GM23338 (cell line): ENCODE results near the gene MATCAP1. TPM values are rescaled to one million over a fixed set of nuclear protein-coding genes. Genes with fewer than 3 reads are reported as not detected.

Experiments used
- ATAC-seq: fragments of 200-7000 bp; cut with Tn5 transposase; 3 replicates; pipeline ENCODE4 v1.9.1; 2020
- DNase-seq: peaks from one replicate; pipeline ENCODE4 v3.0.0-alpha.2; 2015; ENCODE audit warnings: low spot score
- H2AFZ ChIP-seq: fragments of 200-600 bp; sonication (generic); 2 replicates; pipeline ENCODE4 v1.8.0; 2016; ENCODE audit warnings: antibody characterized with exemption, mild to moderate bottlenecking, moderate library complexity
- H3F3A ChIP-seq: fragments of 200-600 bp; sonication (generic); replicated peaks from 2 replicates; pipeline ENCODE4 v1.8.0; 2017; ENCODE audit warnings: antibody characterized with exemption, mixed run types, low read depth
- H3K27ac ChIP-seq: fragments of 200-600 bp; sonication (generic); 2 replicates; pipeline ENCODE4 v1.6.1; 2016; ENCODE audit warnings: low read depth
- H3K27me3 ChIP-seq: fragments of 200-600 bp; sonication (generic); 2 replicates; pipeline ENCODE4 v1.8.0; 2016; ENCODE audit warnings: mild to moderate bottlenecking, mixed run types, moderate library complexity; ENCODE audit not compliant: insufficient read depth
- H3K36me3 ChIP-seq: fragments of 200-600 bp; sonication (generic); 2 replicates; pipeline ENCODE4 v1.8.0; 2016; ENCODE audit warnings: mild to moderate bottlenecking; ENCODE audit not compliant: insufficient read depth
- H3K4me1 ChIP-seq: fragments of 200-600 bp; sonication (generic); 2 replicates; pipeline ENCODE4 v1.8.0; 2016; ENCODE audit warnings: mild to moderate bottlenecking, moderate library complexity; ENCODE audit not compliant: insufficient read depth
- H3K4me2 ChIP-seq: fragments of 200-600 bp; sonication (generic); 2 replicates; pipeline ENCODE4 v1.7.1; 2017; ENCODE audit warnings: mixed run types
- H3K4me3 ChIP-seq: fragments of 200-600 bp; sonication (generic); 2 replicates; pipeline ENCODE4 v1.6.1; 2016; ENCODE audit warnings: mixed run types
- H3K79me2 ChIP-seq: fragments of 200-600 bp; sonication (generic); replicated peaks from 2 replicates; pipeline ENCODE4 v1.8.0; 2017; ENCODE audit warnings: mild to moderate bottlenecking; ENCODE audit not compliant: insufficient read depth
- H3K9me2 ChIP-seq: fragments of 200-600 bp; sonication (generic); 2 replicates; pipeline ENCODE4 v1.8.0; 2017; ENCODE audit not compliant: insufficient read depth
- H4K20me1 ChIP-seq: fragments of 200-600 bp; sonication (generic); replicated peaks from 2 replicates; pipeline ENCODE4 v1.8.0; 2017; ENCODE audit warnings: mild to moderate bottlenecking; ENCODE audit not compliant: insufficient read depth
- H3K27ac Mint-ChIP-seq: 2 replicates; pipeline ENCODE4 v1.8.0; 2020; ENCODE audit warnings: inconsistent platforms, mild to moderate bottlenecking, moderate library complexity, mixed read lengths
- H3K27me3 Mint-ChIP-seq: 3 replicates; pipeline ENCODE4 v1.8.0; 2022; ENCODE audit warnings: low read depth, mild to moderate bottlenecking, moderate library complexity, mixed read lengths, inconsistent platforms; ENCODE audit not compliant: insufficient read depth, poor library complexity
- H3K36me3 Mint-ChIP-seq: 3 replicates; pipeline ENCODE4 v1.8.0; 2021; ENCODE audit warnings: low read depth, mild to moderate bottlenecking, inconsistent platforms, moderate library complexity, mixed read lengths
- H3K4me1 Mint-ChIP-seq: 3 replicates; pipeline ENCODE4 v1.8.0; 2020; ENCODE audit warnings: mild to moderate bottlenecking, inconsistent platforms, mixed read lengths
- H3K4me3 Mint-ChIP-seq: 3 replicates; pipeline ENCODE4 v1.8.0; 2021; ENCODE audit warnings: moderate library complexity, mild to moderate bottlenecking, inconsistent platforms, mixed read lengths
- H3K9me3 Mint-ChIP-seq: 3 replicates; pipeline ENCODE4 v1.8.0; 2020; ENCODE audit warnings: moderate library complexity, mild to moderate bottlenecking, inconsistent platforms, mixed read lengths
- CREB1 ChIP-seq: fragments of 250-450 bp; sonication (Bioruptor Pico); IDR thresholded peaks from 2 replicates; pipeline ENCODE4 v1.5.0; 2020; ENCODE audit warnings: low read depth, mild to moderate bottlenecking, moderate library complexity
- EZH2 ChIP-seq: fragments of 200-600 bp; sonication (generic); IDR thresholded peaks from one replicate; pipeline ENCODE4 v1.8.0; 2017; ENCODE audit warnings: antibody characterized with exemption, mild to moderate bottlenecking, low read depth; ENCODE audit not compliant: unreplicated experiment
- EZH2phosphoT487 ChIP-seq: fragments of 200-600 bp; sonication (generic); IDR thresholded peaks from one replicate; pipeline ENCODE4 v1.8.1; 2018; ENCODE audit warnings: antibody characterized with exemption; ENCODE audit not compliant: unreplicated experiment
- POLR2AphosphoS5 ChIP-seq: IDR thresholded peaks from 2 replicates; pipeline ENCODE4 v1.6.1; 2016; ENCODE audit warnings: antibody characterized with exemption, low read depth
- ZNF114 ChIP-seq: fragments of 250-450 bp; sonication (Bioruptor Pico); IDR thresholded peaks from 2 replicates; pipeline ENCODE4 v1.5.0; 2020; ENCODE audit warnings: mild to moderate bottlenecking, moderate library complexity
- polyA plus RNA-seq: library from polyadenylated mRNA; unstranded; fragments of >200 nt; fragmentation: Nextera tagmentation; extraction: Ambion mirVana; gene quantifications from 2 replicates; pipeline ENCODE4 v1.2.1, GENCODE V29; 2016
- total RNA-seq: library from RNA; depleted of rRNA; stranded (reverse); fragments of >200 nt; shearing (Covaris generic); gene quantifications from 2 replicates; pipeline ENCODE4 v1.2.3, GENCODE V29; 2014
- TF ChIP-seq, protein P1 (sequence below): IDR thresholded peaks from 2 replicates; pipeline ENCODE4 v1.6.1; 2016; ENCODE audit warnings: antibody characterized with exemption
- TF ChIP-seq, protein P2 (sequence below), 2 experiments: fragments of 200-600 bp in 1 of 2; sonication (generic) in 1 of 2; conservative IDR thresholded peaks; 2 replicates each; pipeline versions ENCODE4 v1.5.1 to v1.6.1; 2016 to 2017; ENCODE audit warnings: antibody characterized with exemption in 2 of 2, low read depth in 2 of 2, mild to moderate bottlenecking in 2 of 2, moderate library complexity in 1 of 2
- TF ChIP-seq, protein P3 (sequence below): fragments of 250-450 bp; sonication (Bioruptor Pico); IDR thresholded peaks from 2 replicates; pipeline ENCODE4 v1.5.0; 2020; ENCODE audit warnings: mild to moderate bottlenecking, moderate library complexity

The MATCAP1 gene
- total and polyA plus RNA-seq, 2 experiments from 2014 or later = 9.5 to 22.7 TPM

DNA sequence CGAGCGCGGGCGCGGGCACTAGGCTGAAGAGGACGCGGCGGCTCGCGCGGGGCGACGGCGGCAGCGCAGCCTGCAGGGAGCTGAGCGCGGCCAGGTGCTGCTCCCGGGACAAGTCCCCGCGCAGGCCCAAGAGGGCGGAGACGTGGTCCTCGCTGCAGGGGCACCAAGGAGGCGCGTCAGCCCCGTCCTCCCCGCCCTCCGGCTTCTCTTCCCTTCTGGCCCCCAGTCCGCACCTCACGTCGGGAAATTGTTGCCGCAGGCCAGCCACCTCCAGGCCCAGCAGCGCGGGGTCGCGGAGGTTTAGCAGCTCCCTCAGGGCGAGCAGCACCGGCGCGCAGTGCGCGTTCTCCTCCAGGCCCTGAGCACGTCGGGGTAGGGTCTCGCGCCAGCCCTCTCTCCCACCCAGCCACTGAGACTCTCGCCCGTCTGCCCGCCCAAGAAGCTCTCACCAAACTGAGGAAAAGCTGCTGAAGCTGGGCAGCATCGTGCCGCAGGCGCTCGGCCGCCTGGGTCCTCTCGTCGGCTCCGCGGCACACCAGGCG is 761 bp upstream of the MATCAP1 start:
- Histone ChIP-seq H4K20me1 (no peaks in the 10 kb centered on the region), H3K4me2 (peak overlapping the region; percentile 97), H3F3A (0 out of 2 replicates have a peak, but pooled peaks cover 3% of the 10 kb centered on the region), H3K79me2 (peaks cover 10% of the 10 kb centered on the region), H2AFZ (peak overlapping the region; percentile 94), H3K27me3 (peaks cover 28% of the 10 kb centered on the region), H3K36me3 (no peaks in the 10 kb centered on the region), H3K9me2 (no peaks in the 10 kb centered on the region), H3K4me3 (peak overlapping the region; percentile 63), H3K27ac (no peak overlapping the region), H3K4me1 (peaks cover 14% of the 10 kb centered on the region)
- ATAC-seq (peak; percentile 21), DNase-seq (no peak)
- Mint-ChIP-seq H3K9me3 (no peaks in the 10 kb centered on the region; the same call in 2 of the 3 replicates), H3K27ac (no peak overlapping the region), H3K4me3 (peak overlapping the region; percentile 84), H3K4me1 (peaks cover 12% of the 10 kb centered on the region), H3K27me3 (peaks cover 30% of the 10 kb centered on the region), H3K36me3 (no peaks in the 10 kb centered on the region)
- no peak for TF ChIP-seq EZH2phosphoT487
- peak; percentile 18 for TF ChIP-seq EZH2

DNA sequence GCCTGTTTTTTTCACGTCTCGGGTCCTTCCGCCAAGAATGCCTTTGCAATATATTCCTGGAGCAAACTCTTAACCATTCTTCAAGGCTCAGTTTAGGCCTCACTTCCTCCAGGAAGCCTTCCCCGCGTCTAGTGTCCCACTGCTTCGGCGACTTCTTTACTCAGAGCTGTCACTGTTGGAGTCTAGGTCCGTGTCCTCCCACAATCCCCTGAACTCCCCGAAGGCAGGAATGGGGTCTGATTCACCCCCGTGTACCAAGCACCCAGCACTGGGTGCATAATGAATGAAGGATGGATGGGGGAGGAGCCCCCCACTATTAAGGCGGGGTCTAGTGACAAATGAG is 508 bp downstream of the MATCAP1 start:
- H3K4me1 Mint-ChIP-seq = peaks cover 19% of the 10 kb centered on the region
- H3K36me3 ChIP-seq = no peaks in the 10 kb centered on the region
- peaks cover 3% of the 10 kb centered on the region; the same call in 1 of the 2 replicates for H3F3A ChIP-seq
- H3K4me1 ChIP-seq = peaks cover 18% of the 10 kb centered on the region
- no peaks in the 10 kb centered on the region; the same call in 2 of the 3 replicates for H3K9me3 Mint-ChIP-seq
- H3K27me3 Mint-ChIP-seq = peaks cover 38% of the 10 kb centered on the region
- no peak overlapping the region for H3K27ac ChIP-seq
- H3K4me3 ChIP-seq = peak overlapping the region; percentile 63
- H2AFZ ChIP-seq = peak overlapping the region; percentile 15
- DNase-seq (no peak), ATAC-seq (no peak)
- no peaks in the 10 kb centered on the region for H4K20me1 ChIP-seq
- H3K36me3 Mint-ChIP-seq = no peaks in the 10 kb centered on the region; the same call in 2 of the 3 replicates
- H3K27me3 ChIP-seq = peaks cover 28% of the 10 kb centered on the region
- peaks cover 10% of the 10 kb centered on the region for H3K79me2 ChIP-seq
- no peaks in the 10 kb centered on the region for H3K9me2 ChIP-seq
- peak overlapping the region; percentile 82 for H3K4me2 ChIP-seq
- no peak overlapping the region for H3K4me3 Mint-ChIP-seq
- H3K27ac Mint-ChIP-seq = no peak overlapping the region
- no peak for TF ChIP-seq ZNF114 (CRISPR knock-in tag)
- TF ChIP-seq, protein P1, sequence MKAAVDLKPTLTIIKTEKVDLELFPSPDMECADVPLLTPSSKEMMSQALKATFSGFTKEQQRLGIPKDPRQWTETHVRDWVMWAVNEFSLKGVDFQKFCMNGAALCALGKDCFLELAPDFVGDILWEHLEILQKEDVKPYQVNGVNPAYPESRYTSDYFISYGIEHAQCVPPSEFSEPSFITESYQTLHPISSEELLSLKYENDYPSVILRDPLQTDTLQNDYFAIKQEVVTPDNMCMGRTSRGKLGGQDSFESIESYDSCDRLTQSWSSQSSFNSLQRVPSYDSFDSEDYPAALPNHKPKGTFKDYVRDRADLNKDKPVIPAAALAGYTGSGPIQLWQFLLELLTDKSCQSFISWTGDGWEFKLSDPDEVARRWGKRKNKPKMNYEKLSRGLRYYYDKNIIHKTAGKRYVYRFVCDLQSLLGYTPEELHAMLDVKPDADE = no peak
- TF ChIP-seq, protein P2, sequence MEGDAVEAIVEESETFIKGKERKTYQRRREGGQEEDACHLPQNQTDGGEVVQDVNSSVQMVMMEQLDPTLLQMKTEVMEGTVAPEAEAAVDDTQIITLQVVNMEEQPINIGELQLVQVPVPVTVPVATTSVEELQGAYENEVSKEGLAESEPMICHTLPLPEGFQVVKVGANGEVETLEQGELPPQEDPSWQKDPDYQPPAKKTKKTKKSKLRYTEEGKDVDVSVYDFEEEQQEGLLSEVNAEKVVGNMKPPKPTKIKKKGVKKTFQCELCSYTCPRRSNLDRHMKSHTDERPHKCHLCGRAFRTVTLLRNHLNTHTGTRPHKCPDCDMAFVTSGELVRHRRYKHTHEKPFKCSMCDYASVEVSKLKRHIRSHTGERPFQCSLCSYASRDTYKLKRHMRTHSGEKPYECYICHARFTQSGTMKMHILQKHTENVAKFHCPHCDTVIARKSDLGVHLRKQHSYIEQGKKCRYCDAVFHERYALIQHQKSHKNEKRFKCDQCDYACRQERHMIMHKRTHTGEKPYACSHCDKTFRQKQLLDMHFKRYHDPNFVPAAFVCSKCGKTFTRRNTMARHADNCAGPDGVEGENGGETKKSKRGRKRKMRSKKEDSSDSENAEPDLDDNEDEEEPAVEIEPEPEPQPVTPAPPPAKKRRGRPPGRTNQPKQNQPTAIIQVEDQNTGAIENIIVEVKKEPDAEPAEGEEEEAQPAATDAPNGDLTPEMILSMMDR (conservative IDR thresholded peaks at IDR 0.05; ENCODE audit: low read depth in 2 of 2) = no peak
- no peak for TF ChIP-seq EZH2
- TF ChIP-seq POLR2AphosphoS5 = no peak
- TF ChIP-seq CREB1 = no peak
- no peak for TF ChIP-seq EZH2phosphoT487
- TF ChIP-seq, protein P3, sequence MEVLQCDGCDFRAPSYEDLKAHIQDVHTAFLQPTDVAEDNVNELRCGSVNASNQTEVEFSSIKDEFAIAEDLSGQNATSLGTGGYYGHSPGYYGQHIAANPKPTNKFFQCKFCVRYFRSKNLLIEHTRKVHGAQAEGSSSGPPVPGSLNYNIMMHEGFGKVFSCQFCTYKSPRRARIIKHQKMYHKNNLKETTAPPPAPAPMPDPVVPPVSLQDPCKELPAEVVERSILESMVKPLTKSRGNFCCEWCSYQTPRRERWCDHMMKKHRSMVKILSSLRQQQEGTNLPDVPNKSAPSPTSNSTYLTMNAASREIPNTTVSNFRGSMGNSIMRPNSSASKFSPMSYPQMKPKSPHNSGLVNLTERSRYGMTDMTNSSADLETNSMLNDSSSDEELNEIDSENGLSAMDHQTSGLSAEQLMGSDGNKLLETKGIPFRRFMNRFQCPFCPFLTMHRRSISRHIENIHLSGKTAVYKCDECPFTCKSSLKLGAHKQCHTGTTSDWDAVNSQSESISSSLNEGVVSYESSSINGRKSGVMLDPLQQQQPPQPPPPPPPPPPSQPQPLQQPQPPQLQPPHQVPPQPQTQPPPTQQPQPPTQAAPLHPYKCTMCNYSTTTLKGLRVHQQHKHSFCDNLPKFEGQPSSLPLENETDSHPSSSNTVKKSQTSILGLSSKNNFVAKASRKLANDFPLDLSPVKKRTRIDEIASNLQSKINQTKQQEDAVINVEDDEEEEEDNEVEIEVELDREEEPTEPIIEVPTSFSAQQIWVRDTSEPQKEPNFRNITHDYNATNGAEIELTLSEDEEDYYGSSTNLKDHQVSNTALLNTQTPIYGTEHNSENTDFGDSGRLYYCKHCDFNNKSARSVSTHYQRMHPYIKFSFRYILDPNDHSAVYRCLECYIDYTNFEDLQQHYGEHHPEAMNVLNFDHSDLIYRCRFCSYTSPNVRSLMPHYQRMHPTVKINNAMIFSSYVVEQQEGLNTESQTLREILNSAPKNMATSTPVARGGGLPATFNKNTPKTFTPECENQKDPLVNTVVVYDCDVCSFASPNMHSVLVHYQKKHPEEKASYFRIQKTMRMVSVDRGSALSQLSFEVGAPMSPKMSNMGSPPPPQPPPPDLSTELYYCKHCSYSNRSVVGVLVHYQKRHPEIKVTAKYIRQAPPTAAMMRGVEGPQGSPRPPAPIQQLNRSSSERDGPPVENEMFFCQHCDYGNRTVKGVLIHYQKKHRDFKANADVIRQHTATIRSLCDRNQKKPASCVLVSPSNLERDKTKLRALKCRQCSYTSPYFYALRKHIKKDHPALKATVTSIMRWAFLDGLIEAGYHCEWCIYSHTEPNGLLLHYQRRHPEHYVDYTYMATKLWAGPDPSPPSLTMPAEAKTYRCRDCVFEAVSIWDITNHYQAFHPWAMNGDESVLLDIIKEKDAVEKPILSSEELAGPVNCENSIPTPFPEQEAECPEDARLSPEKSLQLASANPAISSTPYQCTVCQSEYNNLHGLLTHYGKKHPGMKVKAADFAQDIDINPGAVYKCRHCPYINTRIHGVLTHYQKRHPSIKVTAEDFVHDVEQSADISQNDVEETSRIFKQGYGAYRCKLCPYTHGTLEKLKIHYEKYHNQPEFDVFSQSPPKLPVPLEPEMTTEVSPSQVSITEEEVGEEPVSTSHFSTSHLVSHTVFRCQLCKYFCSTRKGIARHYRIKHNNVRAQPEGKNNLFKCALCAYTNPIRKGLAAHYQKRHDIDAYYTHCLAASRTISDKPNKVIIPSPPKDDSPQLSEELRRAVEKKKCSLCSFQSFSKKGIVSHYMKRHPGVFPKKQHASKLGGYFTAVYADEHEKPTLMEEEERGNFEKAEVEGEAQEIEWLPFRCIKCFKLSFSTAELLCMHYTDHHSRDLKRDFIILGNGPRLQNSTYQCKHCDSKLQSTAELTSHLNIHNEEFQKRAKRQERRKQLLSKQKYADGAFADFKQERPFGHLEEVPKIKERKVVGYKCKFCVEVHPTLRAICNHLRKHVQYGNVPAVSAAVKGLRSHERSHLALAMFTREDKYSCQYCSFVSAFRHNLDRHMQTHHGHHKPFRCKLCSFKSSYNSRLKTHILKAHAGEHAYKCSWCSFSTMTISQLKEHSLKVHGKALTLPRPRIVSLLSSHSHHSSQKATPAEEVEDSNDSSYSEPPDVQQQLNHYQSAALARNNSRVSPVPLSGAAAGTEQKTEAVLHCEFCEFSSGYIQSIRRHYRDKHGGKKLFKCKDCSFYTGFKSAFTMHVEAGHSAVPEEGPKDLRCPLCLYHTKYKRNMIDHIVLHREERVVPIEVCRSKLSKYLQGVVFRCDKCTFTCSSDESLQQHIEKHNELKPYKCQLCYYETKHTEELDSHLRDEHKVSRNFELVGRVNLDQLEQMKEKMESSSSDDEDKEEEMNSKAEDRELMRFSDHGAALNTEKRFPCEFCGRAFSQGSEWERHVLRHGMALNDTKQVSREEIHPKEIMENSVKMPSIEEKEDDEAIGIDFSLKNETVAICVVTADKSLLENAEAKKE = no peak
